ENCODE results near the gene CERS2. TPM values are rescaled to one million over a fixed set of nuclear protein-coding genes. Genes with fewer than 3 reads are reported as not detected.
A peak's percentile ranks its signal among the peaks of the same experiment; 100 is the strongest.

The CERS2 gene
- total and polyA plus RNA-seq, 8 donors: 75.0 to 155 (median 106) TPM

DNA sequence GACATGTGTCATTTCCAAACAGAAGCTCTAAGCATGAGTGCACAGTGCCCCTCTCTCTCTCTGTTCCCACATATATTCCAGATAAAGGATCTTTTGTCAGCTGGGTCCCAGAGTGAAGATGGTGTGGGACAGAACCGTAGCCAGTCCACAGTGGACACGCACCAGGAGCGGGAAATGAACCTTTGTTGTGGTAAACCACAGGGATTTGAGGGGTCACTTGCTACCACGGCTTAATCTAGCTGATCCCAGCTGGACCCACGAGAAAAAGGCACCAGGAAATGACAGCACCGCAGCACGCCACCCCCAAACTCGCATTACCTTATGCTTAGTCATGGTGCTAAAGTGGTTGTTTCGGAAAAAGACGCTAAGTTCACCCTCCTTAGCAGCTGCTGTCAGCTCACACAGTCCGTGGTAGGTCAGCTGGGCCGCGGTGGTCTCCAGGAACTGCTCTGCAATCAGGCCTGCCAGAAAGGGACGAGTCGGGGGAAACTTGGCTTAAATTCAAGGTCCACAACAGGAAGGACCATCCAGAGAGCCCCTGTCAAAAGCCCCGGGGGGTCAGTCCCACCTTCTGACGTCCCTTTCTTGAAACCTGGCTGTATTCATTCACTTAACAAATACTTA lies 24.5 kb upstream of the CERS2 start:
- no peaks in the 10 kb centered on the region for H3K9me3 ChIP-seq
- no peak overlapping the region for H3K4me3 ChIP-seq
- no peak for ATAC-seq
- H3K27ac ChIP-seq: no peak overlapping the region
- H3K4me1 ChIP-seq: peaks cover 0 to 18% (median 0%) of the 10 kb centered on the region in 3 donors
- 75 to 78% methylated on average over 17 of the region's 17 CpGs for WGBS, 2 donors
- no peak for TF ChIP-seq CTCF (IDR thresholded peaks at IDR 0.05)
- H3K36me3 ChIP-seq: peaks cover 0 to 57% (median 26%) of the 10 kb centered on the region in 3 donors
- H3K27me3 ChIP-seq: no peaks in the 10 kb centered on the region
- no peak for DNase-seq
- FAIRE-seq: no peak
- intact Hi-C loops (cut with DNase I): loop anchor here in 1 of 3 donors (10.0 kb wide), 1 partner anchor 184 kb away; no protein-coding TSS in a partner anchor

DNA sequence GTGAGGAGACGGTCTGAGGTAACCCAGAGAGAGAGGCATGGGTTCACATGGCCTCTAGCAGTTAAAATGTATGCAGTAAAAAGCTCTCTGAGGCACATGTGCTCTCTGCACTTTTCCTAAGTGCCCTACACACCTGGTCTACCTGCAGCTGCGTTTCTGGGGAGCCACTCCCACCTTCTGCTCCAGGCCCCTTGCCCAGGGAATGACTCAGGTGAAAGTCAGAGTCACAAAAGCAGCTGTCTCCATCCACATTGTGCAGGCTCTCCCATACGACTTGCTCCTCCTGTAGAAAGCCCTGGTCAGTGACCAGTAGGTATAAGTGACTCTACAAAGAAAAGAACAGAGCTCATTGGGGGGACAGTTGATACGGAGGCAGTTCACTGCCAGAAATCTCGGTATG lies 23.3 kb upstream of the CERS2 start:
- no peak overlapping the region for H3K27ac ChIP-seq
- H3K27me3 ChIP-seq: no peaks in the 10 kb centered on the region
- FAIRE-seq (no peak), DNase-seq (no peak), ATAC-seq (no peak)
- H3K9me3 ChIP-seq: no peaks in the 10 kb centered on the region
- no peak for TF ChIP-seq CTCF (IDR thresholded peaks at IDR 0.05)
- H3K36me3 ChIP-seq: peaks cover 0 to 57% (median 26%) of the 10 kb centered on the region in 3 donors
- WGBS, 2 donors: 60 to 63% methylated on average over 5 of the region's 5 CpGs
- peaks cover 0 to 6% (median 0%) of the 10 kb centered on the region in 3 donors for H3K4me1 ChIP-seq
- intact Hi-C loops (cut with DNase I): loop anchor here in 1 of 3 donors (10.0 kb wide), 1 partner anchor 183 kb away; no protein-coding TSS in a partner anchor
- no peak overlapping the region for H3K4me3 ChIP-seq

DNA sequence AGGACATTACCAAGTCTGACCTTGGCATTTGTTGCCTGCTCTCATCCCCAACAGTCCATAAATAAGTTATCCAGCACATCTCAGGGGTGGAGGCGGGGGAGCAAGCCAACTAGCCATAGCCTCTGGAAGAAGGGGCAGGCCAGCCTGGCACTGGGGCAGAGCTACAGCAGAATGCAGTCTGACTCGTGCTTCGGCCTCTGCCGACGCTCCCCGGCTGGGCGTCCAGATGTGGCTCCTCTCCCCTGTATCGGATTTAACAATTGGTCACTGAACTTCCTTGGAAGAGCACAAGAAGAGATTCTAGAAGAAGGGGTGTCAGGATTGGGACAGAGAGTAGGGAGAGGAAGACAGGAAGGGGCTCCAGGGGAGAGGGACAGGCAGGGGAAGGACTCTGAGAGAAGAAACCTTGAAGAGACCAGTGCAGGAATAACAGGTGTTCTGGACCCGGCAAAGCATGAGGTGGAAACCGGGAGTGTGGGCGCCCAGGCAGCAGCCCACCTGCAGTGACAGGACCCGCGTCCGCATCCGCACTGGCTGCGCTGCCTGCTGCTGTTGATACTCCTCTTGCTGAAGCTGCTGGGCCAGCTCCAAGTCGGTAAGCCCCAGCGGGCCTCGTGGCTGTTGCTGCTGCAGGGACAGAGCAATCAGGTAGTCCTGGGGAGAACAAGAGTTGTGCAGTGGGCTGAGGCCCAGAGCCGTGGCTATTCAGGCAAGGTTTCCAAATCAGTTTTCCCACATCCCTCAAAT lies 22.7 kb upstream of the CERS2 start:
- Histone ChIP-seq H3K27ac (no peak overlapping the region), H3K27me3 (no peaks in the 10 kb centered on the region), H3K4me1 (peaks cover 0 to 2% (median 0%) of the 10 kb centered on the region in 3 donors), H3K36me3 (peaks cover 0 to 56% (median 26%) of the 10 kb centered on the region in 3 donors), H3K9me3 (no peaks in the 10 kb centered on the region), H3K4me3 (no peak overlapping the region)
- DNase-seq (no peak), ATAC-seq (no peak), FAIRE-seq (no peak)
- 84 to 85% methylated on average over 20 of the region's 20 CpGs for WGBS, 2 donors
- no peak for TF ChIP-seq CTCF (IDR thresholded peaks at IDR 0.05)
- intact Hi-C loops (cut with DNase I): loop anchor here in 1 of 3 donors (10.0 kb wide), 1 partner anchor 182 kb away; no protein-coding TSS in a partner anchor

DNA sequence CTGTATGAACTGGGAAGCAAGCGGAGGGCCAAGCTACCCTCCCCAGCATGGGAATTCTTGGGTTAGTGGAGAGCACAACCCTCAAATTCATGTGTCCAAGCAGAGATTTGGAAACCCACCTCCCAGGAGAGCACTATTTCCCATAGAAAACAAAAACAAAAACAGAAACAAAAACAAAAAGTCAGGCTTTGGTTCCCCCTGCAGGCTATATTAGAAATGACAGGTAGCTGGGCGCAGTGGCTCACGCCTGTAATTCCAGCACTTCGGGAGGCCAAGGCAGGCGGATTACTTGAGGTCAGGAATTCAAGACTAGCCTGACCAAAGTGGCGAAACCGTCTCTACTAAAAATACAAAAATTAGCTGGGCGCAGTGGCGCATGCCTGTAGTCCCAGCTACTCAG lies 21.3 kb upstream of the CERS2 start:
- ATAC-seq: peak in 3 of 4 donors; percentile 58 to 79 (median 72)
- Histone ChIP-seq H3K4me1 (no peaks in the 10 kb centered on the region), H3K27ac (no peak overlapping the region), H3K4me3 (no peak overlapping the region), H3K27me3 (no peaks in the 10 kb centered on the region), H3K36me3 (peaks cover 0 to 44% (median 21%) of the 10 kb centered on the region in 3 donors), H3K9me3 (no peaks in the 10 kb centered on the region)
- intact Hi-C loops (cut with DNase I): loop anchor here in 1 of 3 donors (10.0 kb wide), 1 partner anchor 181 kb away; no protein-coding TSS in a partner anchor
- TF ChIP-seq CTCF (IDR thresholded peaks at IDR 0.05): peak; percentile 67 to 87 (median 75)
- no peak for FAIRE-seq
- WGBS, 2 donors: 45 to 54% methylated on average over 9 of the region's 9 CpGs
- DNase-seq: peak in 1 of 6 donors; percentile 43

Data from pancreas (tissue), 10 donors.